Esophagus squamous epithelium (tissue), 5 donors: ENCODE data around the gene PPIA. TPM values are rescaled to one million over a fixed set of nuclear protein-coding genes. Genes with fewer than 3 reads are reported as not detected.

Source experiments
- DNase-seq: peaks from one replicate; lab custom pipeline; 2025; lab: John Stamatoyannopoulos, UW
- H3K27ac ChIP-seq, 4 donors: fragments of 200-600 bp; sonication (generic); one replicate each; pipeline ENCODE4 v1.5.1; 2016 to 2019; ENCODE audit warnings: mild to moderate bottlenecking in 1 of 4
- H3K27me3 ChIP-seq, 4 donors: fragments of 200-600 bp; sonication (generic); 1 replicate in 3 of 4; 2 replicates in 1 of 4; pipeline versions ENCODE4 v1.5.1 to v1.6.0; 2017 to 2021; ENCODE audit warnings: antibody characterized with exemption in 1 of 4
- H3K36me3 ChIP-seq, 3 donors: fragments of 200-600 bp; sonication (generic); one replicate each; pipeline ENCODE4 v1.5.1; 2016 to 2019
- H3K4me1 ChIP-seq, 3 donors: fragments of 200-600 bp; sonication (generic); one replicate each; pipeline ENCODE4 v1.5.1; 2017 to 2019
- H3K4me3 ChIP-seq, 4 donors: fragments of 200-600 bp; sonication (generic); 1 replicate in 3 of 4; 2 replicates in 1 of 4; pipeline ENCODE4 v1.5.1; 2016 to 2019; ENCODE audit warnings: mild to moderate bottlenecking in 2 of 4, moderate library complexity in 1 of 4
- H3K9me3 ChIP-seq, 3 donors: fragments of 200-600 bp; sonication (generic); one replicate each; pipeline ENCODE4 v1.5.1; 2016 to 2019
- POLR2A ChIP-seq, 4 donors: fragments of 450-650 bp; IDR thresholded peaks; one replicate each; pipeline ENCODE4 v1.6.1; 2017; ENCODE audit warnings: antibody characterized with exemption in 4 of 4, mild to moderate bottlenecking in 4 of 4, moderate library complexity in 3 of 4
- WGBS, 2 donors: methylation state at CpG; one replicate each; pipeline ENCODE4 v1.1.5; 2018; 5-methylcytosine and 5-hydroxymethylcytosine counted together
- intact Hi-C: fragments of 100-400 bp; cut with DNase I; formaldehyde crosslinking; loops from one replicate; pipeline ENCODE4 v1.15.0; 2022
- total RNA-seq, 4 donors: library from RNA; depleted of rRNA; stranded (reverse); fragments of >200 nt; gene quantifications; one replicate each; pipeline ENCODE4 v1.1.0, GENCODE V29; 2016
- TF ChIP-seq, protein P1 (sequence below), 6 experiments: fragments of 450-650 bp in 4 of 6; fragments of 200-600 bp in 2 of 6; sonication (generic) in 2 of 6; IDR thresholded peaks; one replicate each; pipeline ENCODE4 v1.5.1; 2016 to 2019; ENCODE audit warnings: antibody characterized with exemption in 6 of 6, mild to moderate bottlenecking in 4 of 6, moderate library complexity in 4 of 6
- donor health status: DM: yes; HTN: yes; CAD: no.

PPIA gene
- 1,000 to 10,000 TPM; 1,726 to 3,682 (median 2,875) TPM for total RNA-seq

- peak within 1 kb of the TSS; percentile 62 to 89 (median 74) for H3K4me3 ChIP-seq
- H3K27ac ChIP-seq, result peak within 1 kb of the TSS; percentile 95 to 99 (median 98)
- peaks cover 7 to 43% (median 17%) of the 10 kb centered on the region in 3 donors for H3K4me1 ChIP-seq
- peak; percentile 87 for DNase-seq
- peaks cover 13 to 34% (median 18%) of the 10 kb centered on the region in 3 donors for H3K36me3 ChIP-seq
- peak in 3 of 4 donors; percentile 72 to 94 (median 90) for TF ChIP-seq POLR2A (IDR thresholded peaks at IDR 0.05)
- TF ChIP-seq, protein P1, sequence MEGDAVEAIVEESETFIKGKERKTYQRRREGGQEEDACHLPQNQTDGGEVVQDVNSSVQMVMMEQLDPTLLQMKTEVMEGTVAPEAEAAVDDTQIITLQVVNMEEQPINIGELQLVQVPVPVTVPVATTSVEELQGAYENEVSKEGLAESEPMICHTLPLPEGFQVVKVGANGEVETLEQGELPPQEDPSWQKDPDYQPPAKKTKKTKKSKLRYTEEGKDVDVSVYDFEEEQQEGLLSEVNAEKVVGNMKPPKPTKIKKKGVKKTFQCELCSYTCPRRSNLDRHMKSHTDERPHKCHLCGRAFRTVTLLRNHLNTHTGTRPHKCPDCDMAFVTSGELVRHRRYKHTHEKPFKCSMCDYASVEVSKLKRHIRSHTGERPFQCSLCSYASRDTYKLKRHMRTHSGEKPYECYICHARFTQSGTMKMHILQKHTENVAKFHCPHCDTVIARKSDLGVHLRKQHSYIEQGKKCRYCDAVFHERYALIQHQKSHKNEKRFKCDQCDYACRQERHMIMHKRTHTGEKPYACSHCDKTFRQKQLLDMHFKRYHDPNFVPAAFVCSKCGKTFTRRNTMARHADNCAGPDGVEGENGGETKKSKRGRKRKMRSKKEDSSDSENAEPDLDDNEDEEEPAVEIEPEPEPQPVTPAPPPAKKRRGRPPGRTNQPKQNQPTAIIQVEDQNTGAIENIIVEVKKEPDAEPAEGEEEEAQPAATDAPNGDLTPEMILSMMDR (IDR thresholded peaks at IDR 0.05), result no peak
- intact Hi-C loops, result no loop called here
- H3K27me3 ChIP-seq, result no peaks in the 10 kb centered on the region
- H3K9me3 ChIP-seq, result no peaks in the 10 kb centered on the region
- WGBS, 2 donors, result 0% methylated on average over 1 to 4 of the region's 99 CpGs
These were observed at the start of gene PPIA for GRCh38 chr7:44796504-44797328. Gene PPIA (plus strand): TSS chr7:44796681. CDS start chr7:44796725, 44 bp downstream.

DNA sequence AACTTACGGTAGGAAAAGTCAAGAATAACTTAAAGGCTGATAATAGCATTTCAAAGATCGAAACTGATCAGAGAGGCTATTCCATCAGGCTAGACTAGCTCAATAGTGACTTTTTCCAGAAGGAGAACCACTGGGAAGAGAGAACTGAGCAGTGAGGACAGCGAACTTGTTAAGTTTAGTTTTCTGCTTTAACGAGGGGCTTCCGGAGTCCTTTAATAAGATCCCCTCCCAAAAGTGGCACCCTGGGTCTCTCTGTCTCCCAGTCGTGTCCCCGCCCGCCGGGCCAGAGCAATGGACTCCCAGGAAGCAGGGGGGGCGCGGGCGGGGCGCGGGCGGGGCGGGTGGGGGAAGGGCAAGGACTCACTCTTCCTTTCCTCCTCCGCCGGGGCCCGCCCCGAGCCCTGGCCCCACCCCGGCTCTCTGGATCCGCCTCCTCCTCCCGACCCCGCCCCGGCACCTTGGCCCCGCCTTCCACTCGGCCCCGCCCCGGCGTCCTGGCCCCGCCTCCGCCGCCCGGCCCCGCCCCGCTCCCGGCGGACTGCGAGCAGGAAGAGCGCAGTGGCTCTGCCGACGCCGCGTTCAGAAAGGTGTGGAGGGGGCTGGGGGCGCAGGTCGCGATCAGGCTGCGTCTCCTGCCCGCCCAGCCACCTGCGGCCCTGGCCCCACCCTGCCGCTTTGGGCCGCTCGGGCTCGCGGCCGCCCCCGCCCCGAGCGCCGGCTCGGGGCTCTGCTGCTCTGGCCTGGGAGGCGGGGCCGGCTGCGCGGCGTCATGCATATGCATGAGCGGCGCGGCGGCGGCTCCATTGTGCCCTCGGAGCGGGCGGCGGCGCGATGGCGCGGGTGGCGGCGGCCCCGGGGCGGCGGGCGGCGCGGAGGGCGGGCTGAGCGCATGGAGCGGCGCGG, 48.2 kb upstream of the PPIA start, which contains the start of gene ZMIZ2:
Gene ZMIZ2 (plus strand): TSS at position 803 of the 903 bp plus-strand sequence. CDS start 7,403 bp downstream, outside the sequence.
- intact Hi-C loops, result no loop called here
- Histone ChIP-seq H3K4me1 (peaks cover 14 to 57% (median 28%) of the 10 kb centered on the region in 3 donors), H3K9me3 (no peaks in the 10 kb centered on the region), H3K27me3 (no peaks in the 10 kb centered on the region), H3K4me3 (peak within 1 kb of the TSS; percentile 74 to 99 (median 76)), H3K27ac (peak within 1 kb of the TSS; percentile 92 to 100 (median 98)), H3K36me3 (peaks cover 0 to 23% (median 0%) of the 10 kb centered on the region in 3 donors)
- DNase-seq, result peak; percentile 70
- 1 to 3% methylated on average over 9 to 12 of the region's 92 CpGs for WGBS, 2 donors
- TF ChIP-seq POLR2A (IDR thresholded peaks at IDR 0.05), result peak in 3 of 4 donors; percentile 23 to 62 (median 34)
- TF ChIP-seq, protein P1 (IDR thresholded peaks at IDR 0.05), result no peak

DNA sequence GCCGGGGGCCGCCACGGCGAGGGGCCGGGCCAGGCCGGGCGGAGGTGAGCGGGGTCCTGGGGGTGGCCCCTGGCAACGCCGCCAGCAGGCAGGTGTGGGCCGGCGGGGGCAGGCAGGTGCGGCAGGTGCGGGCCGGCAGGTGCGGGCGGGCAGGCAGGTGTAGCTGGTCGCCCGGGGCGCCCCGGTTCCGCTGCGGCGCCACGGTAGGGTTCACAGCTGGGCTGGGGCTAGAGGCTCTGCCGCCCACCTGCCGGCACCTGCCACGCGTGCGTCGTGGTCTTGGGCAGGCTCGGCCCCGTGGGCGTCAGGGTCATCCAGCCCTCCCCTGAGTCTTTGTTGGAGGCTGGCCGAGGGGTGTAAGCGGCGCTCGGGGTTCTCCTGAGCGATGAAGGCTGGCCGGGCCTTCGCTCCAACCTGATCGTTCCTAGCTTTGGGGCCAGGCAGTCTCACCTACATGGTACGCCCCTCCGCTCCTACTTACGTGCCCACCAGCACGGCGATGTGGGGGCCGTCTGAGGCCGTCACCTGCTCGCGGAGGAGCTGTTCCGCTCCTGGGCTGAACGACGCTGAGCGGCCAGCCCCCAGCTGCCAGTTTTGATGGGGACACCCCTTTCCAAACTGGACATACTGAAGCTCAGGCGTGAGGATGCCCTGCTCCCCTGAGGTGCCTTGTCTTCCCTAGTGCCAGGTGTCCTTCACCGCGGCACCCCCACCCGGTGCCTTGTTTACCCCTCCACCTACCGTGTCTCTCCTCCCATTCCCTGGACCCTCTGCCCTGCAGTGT, 47.3 kb upstream of the PPIA start:
- Histone ChIP-seq H3K4me1 (peaks cover 14 to 57% (median 25%) of the 10 kb centered on the region in 3 donors), H3K27me3 (no peaks in the 10 kb centered on the region), H3K4me3 (peak overlapping the region; percentile 74 to 99 (median 76)), H3K9me3 (no peaks in the 10 kb centered on the region), H3K36me3 (peaks cover 0 to 23% (median 0%) of the 10 kb centered on the region in 3 donors), H3K27ac (peak overlapping the region; percentile 78 to 100 (median 98))
- TF ChIP-seq POLR2A (IDR thresholded peaks at IDR 0.05), result no peak
- TF ChIP-seq, protein P1 (IDR thresholded peaks at IDR 0.05), result no peak
- intact Hi-C loops, result no loop called here
- DNase-seq, result no peak
- WGBS, 2 donors, result 0 to 6% methylated on average over 5 to 8 of the region's 60 CpGs

DNA sequence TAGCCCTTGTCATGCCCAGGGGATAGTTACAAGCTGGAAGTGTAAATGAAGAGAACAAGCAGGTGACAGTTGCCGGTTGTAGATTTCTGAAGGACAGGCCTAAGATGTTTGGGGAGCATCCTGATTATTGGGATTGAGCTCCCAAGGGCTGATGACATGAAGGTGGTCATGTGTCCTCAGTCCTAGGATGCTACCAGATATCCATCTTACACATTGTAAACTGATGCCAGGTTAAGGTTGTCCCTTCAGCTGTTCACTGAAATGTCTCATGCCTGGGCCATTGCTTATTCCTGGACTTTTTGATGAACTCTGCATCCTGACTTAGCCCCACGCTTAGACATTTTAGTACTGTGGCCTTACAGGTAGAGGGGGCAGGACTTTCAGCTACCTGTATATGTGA, 46.5 kb upstream of the PPIA start:
- Histone ChIP-seq H3K4me1 (peaks cover 21 to 62% (median 32%) of the 10 kb centered on the region in 3 donors), H3K27me3 (no peaks in the 10 kb centered on the region), H3K36me3 (peaks cover 0 to 23% (median 0%) of the 10 kb centered on the region in 3 donors), H3K27ac (peak overlapping the region in 3 of 4 donors; percentile 78 to 100 (median 99)), H3K9me3 (no peaks in the 10 kb centered on the region), H3K4me3 (peak overlapping the region in 3 of 4 donors; percentile 75 to 99 (median 78))
- intact Hi-C loops, result loop anchor here (10.0 kb wide), 1 partner anchor 155 kb away; no protein-coding TSS in a partner anchor
- no peak for DNase-seq
- 55 to 96% methylated on average over 2 of the region's 2 CpGs for WGBS, 2 donors
- TF ChIP-seq, protein P1 (IDR thresholded peaks at IDR 0.05), result no peak
- no peak for TF ChIP-seq POLR2A (IDR thresholded peaks at IDR 0.05)
